NCI-H1048 (cell line): ENCODE data around the gene TMCC1.
"Not testable (repeated sequence)": the region's sequence is repeated elsewhere in the genome, so short reads cannot be mapped to it uniquely, and the experiment has no call there.

Source experiments
- DNase-seq: peaks from one replicate; lab custom pipeline; 2025; lab: John Stamatoyannopoulos, UW

Gene TMCC1

DNA sequence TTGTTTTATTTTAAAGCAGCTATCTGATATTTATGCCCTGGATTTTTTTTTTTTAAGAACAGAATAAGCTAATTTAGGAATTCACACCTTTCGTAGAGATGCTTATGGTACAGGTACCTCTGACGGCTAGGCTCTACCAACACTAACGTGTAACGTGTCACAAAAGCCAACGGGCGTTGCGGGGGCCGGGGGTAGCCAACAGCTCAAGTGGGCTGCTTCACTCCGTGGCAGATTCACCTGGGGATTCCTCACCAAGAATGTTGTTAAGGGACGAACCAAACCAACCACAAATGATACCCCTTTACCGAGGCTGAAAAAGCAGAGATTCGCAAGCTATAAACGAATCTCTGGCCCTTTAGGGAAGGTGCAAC, 1.0 kb downstream of the TMCC1 start:
- no peak for DNase-seq

DNA sequence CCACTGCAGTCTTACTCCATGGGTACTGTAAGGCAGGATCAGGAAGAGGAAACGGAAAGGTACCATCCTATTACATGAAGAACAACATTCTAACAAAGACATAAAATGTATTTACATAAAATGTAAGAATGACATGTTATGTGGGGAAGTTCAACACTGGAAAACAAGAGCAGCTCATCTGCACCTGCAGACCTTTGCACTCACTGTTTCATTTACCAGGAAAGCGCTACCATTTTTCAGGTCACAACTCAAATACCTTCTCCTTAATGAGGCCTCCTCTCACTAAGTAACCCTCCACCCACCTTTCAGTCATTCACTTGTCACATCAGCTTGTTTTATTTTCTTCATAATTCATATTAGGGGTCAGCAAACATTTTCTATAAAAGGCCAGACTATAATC, 2.6 kb downstream of the TMCC1 start:
- DNase-seq = no peak

DNA sequence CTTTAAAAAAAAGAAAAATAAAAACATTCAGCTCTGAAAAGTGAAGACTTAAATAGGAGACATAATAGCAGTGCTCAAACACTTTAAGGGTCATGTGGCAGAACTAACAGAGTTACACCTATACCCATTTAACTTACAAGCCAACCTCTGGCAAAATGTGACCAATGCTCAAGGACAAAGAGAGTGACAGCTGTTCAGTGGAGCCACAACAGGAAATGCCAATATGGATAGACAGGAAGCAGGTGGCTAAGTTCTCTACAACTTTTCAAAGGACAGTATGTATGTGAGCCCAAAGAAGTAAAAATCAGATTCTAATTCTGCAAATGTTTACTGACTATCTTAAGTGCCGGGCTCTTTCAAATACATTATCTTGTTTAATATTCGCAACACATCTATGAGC, 3.4 kb downstream of the TMCC1 start:
- no peak for DNase-seq

DNA sequence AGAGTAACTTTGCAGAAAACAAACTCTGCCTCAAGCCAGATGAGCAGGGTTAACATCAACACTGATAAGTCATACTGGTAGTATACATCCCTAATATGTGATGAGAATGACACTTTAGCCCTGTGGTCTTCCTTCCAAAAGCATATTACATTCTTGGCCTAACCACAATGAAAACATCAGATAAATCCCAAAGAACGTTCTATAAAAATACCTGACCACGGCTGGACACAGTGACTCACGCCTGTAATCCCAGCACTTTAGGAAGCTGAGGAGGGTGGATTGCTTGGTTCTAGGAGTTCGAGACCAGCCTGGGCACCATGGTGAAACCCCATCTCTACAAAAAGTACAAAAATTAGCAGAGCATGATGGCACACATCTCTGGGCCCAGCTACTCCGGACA, 4.7 kb downstream of the TMCC1 start:
- no peak for DNase-seq

DNA sequence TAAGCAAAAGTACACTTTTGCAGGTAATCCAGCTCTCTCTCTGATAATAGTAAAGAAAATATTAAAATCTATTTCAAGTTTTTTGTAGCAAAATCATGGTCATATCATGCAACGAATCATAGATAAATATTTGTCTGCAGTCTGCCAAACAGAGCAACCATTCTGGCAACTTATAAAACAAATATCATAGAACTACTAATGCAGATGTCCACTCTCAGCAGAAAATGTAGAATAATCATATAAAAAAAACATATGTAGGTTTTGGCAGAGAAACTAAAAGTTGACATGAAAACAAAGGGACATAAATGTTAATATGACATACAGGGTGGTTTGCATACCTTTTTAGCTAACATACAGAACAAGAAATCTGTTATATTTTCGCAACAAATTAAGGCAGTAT, 12.2 kb downstream of the TMCC1 start:
- DNase-seq = no peak

DNA sequence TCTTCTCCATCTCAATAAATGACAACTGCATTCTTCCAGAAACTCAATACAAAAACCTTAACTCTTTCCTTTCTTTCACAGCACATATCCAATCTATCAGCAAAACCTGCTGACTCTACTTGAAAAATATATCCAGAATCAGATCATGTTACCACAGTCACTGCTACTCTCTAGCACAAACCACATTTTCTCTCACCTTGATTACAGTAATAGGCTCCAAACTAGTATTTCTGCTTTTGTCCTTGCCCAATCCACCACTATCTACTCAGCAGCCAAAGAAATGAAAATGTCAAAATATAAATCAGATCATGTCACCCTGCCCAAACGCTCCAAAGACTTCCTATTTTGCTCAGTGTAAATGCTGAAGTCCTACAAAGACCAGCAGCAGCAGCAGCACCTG, 15.2 kb downstream of the TMCC1 start:
- DNase-seq = no peak

DNA sequence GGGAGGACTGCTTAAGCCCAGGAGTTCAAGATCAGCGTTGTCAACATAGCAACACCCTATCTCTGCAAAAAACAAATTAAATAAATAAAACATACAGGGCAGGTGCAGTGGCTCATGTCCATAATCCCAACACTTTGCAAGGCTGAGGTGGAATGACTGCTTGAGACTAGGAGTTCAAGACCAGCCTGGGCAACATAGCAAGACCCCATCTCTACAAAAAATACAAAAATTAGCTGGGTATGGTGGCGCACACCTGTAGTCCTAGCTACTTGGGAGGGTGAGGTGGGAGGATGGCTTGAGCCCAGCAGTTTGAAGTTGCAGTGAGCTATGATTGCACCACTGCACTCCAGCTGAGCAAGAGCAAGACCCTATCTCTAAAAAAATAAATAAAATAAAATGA, 19.0 kb downstream of the TMCC1 start:
- DNase-seq = not testable (repeated sequence)

DNA sequence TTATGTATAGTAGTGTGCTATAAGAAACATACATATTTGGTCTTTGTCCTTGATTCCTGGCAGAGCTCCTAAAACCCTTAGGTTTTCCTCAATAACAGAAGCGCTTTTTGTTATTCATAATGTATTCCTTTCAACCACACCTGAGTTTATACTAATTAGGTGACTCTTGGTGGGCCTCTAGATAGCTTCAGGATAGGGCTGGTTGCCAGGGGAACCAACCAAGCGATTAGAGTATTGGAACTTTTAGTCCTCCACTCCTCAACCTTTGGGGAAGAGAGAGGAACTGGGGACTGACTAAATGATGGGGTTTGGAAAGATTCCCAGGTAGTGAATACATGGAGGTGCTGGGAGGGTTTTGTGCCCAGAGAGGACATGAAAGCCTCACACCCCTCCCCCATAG, 24.6 kb downstream of the TMCC1 start:
- no peak for DNase-seq

DNA sequence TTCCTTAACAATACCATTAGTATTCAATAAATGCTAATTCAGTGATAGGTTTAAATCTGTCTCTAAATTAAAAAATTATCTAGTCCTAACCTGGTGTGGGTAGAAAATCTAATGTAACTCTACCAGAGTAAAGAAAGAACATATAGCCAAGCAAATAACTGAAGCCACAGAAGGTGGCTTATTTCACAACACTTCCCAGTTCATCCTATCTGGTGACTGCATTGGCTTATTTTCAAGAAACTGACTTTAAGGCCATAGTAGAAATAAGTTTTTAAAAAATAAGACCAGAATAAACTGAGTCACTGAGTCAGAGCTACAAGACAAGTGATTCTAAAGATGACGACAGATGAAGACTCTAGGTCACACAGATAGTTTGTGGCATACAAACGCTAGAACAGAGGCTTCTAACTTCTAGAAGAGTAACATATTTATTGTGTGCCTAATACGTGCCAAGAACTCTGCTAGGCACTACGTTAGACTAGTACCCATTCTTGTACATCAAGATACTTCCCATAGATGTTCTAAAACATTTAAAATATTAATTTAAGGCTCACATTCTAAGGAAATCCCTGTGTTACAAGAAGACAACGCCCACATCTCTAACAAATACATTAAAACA, 25.9 kb downstream of the TMCC1 start:
- DNase-seq = no peak

DNA sequence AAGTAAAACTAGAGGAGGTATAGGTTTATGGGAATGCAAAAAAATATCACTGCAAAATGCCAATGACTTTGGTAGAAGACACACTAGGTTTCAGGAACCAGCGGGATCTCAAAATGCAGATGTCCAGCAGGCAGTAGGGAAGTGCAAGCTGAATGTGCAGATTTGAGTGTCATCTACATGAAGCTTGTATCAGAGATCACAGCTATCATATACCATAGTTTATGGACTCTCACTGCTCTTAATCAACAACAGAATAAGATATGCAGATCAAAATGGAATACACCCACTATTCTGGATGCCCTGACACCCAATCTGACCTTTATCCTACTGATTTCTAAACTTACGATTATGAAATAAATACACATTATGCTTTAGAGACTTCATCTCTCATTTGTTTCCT, 27.7 kb downstream of the TMCC1 start:
- DNase-seq = no peak

DNA sequence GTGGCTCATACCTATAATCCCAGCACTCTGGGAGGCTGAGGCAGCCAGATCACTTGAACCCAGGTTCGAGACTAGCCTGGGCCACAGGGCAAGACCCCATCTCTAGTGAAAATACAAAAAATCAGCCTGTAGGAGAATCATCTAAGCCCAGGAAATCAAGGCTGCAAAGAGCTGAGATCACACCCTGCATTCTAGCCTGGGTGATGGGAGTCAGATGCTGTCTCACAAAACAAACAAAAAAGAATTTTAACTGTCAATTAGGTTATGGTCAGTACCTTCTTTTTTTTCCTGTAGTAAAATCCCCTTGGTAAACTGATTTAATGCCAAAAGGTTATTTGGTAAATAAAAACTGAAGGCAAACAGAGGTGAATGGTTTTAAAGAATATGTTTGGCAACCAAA, 29.0 kb downstream of the TMCC1 start:
- no peak for DNase-seq

DNA sequence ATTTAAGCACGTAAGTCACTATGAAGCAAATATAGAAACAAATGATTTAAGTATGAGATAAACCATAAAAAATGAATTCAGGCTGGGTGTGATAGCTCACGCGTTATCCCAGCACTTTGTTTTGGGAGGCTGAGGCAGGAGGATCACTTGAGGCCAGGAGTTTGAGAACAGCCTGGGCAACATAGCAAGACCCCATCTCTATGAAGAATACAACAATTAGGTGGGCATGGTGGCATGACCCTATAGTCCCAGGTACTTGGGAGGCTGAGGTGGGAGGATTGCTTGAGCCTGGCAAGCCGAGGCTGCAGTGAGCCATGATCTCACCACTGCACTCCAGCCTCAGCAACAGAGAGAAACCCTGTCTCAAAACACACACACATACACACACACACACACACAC, 34.2 kb downstream of the TMCC1 start:
- no peak for DNase-seq

DNA sequence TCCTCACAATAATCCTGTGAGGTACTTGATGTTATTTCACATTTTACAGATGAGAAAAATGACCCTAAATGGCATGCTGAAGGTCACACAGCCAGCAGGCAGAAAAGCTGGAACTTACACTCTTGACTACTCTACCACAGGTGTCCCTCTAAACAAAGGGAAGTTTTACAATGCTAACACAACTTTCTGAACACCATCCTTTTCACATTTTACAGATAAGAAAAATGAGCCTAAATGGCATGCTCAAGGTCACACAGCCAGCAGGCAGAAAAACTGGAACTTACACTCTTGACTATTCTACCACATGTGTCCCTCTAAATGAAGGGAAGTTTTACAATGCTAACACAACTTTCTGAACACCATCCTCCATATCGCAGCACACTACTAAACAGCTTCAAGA, 35.6 kb downstream of the TMCC1 start:
- DNase-seq = no peak

DNA sequence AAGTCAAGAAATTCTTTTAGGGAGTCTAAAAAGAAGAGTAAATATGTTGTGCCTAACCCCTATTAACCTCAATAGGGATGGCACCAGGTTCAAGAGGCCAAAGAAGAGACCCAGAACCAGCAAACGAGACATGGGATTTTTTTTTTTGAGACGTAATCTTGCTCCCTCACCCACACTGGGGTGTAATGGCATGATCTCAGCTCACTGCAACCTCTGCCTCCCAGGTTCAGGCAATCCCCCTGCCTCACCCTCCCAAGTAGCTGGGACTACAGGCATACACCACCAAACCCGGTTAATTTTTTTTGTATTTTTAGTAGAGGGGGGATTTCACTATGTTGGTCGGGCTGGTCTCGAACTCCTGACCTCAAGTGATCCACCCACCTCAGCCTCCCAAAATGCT, 36.7 kb downstream of the TMCC1 start:
- not testable (repeated sequence) for DNase-seq

DNA sequence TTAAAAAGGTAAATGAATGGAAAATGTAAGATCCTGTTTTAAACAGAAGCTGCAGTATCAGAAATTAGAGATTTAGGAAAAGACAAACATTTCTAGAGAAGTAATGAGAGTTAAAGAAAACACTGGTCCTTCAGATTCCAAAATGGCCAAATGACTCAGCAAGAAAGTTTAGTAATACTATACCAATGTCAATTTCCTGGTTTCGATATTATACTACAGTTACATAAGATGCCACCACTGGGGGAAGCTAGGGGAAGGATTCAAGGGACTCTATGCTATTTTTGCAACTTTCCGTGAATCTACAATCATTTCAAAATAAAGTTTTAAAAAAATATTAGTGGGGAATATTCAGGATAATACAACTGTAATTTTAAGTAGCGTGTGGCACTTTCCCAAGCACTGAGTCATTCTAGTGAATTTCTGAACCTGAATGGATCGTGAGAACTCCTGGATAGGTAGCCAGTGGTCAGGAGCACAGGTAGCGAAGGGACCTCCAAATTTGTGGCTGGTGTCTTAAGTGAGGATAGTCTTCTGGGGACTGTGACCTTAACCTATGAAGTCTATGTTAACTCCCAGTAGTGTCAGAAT, 37.6 kb downstream of the TMCC1 start:
- DNase-seq = no peak

DNA sequence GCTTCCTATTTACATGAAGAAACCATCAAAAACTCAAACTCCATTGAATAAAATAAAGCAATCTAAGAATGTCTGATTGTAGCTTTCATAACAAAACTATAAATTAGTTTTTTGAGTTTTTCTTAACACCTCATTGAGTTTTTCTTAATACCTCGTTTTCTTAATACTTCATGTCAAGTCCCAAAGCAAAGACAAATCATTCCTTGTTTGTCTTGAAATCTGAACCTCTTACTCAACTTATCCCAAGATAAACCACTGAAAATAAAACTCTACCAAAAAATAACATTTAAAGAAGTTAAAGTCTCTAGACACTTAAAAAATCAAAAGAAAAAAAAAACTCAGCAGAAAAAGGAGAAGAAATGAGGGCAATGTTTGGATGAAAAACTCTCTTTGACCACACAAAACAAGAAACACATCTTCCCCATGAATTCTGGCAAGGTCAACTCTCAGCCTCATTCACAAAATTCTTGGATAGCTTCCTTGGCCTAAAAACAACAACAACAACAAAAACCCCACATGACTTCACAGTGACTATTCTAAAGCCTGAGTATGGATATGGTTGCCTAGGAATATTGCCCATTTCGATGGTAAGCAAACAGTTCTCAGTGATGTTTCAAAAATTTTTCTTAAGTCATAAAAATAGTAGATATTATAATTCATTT, 38.2 kb downstream of the TMCC1 start:
- no peak for DNase-seq

DNA sequence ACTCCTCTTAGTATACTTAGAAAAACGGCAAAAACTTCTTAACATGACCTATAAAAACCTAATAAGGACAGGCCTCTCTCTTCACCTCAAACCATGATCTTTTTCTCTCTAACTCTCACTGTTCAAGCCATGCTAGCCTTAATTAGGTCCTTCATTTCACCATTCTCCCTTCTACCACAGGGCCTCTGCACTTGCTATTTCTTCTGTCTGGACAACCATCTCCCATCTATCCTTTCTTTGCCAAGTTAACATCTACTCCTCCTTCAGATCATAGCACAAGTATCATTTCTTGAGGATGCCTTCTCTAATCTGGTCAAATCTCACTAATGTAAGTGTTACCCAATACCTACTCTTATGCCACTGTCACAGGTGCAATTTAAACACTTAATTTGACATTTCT, 39.1 kb downstream of the TMCC1 start:
- DNase-seq = no peak

DNA sequence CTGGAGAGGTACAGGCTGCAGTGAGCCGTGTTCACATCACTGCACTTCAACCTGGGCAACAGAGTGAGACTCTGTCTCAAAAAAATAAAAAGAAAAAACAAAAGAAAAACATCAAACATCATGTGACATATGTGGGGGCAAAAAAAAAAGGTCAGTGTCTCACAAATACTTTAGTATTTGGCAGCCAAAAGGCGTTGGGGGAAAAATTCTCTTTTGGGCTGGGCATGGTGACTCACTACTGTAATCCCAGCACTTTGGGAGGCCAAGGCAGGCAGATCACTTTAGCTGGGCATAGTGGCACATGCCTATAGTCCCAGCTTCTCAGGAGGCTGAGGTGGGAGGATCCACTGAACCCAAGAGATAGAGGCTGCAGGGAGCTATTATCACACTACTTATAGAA, 47.6 kb downstream of the TMCC1 start:
- DNase-seq = no peak

DNA sequence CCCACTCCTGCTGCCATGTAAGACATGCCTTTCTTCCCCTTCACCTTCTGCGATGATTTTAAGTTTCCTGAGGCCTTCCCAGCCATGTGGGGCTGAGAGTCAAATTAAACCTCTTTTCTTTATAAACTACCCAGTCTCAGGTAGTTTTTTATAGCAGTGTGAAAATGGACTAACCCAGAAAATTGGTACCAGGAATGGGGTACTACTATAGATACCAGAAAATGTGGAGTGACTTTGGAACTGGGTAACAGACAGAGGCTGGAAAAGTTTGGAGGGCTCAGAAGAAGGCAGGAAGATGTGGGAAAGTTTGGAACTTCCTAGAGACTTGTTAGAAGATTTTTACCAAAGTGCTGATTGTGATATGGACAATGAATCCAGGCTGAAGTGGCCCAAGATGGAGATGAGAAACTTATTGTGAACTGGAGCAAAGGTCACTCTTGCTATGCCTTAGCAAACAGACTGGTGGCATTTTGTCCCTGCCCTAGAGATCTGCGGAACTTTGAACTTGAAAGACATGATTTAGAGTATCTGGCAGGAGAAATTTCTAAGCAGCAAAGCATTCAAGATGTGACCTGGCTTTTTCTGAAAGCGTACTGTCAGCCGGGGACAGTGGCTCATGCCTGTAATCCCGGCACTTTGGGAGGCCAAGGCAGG, 52.7 kb downstream of the TMCC1 start:
- DNase-seq = no peak

DNA sequence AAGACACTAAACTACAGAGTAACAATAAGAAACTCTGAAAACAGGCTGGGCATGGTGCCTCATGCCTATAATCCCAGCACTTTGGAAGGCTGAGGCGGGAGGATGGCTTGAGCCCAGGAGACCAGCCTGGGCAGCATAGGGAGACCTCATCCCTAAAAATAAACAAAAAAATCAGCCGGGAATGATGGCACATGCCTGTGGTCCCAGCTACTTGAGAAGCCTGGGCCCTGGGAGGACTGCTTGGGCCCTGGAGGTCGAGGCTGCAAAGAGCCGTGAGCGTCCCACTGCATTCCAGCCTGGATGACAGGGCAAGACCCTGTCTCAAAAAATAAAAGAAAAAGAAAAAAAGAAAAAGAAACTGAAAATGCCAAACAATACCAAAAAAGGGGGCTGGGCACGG, 55.4 kb downstream of the TMCC1 start:
- no peak for DNase-seq

DNA sequence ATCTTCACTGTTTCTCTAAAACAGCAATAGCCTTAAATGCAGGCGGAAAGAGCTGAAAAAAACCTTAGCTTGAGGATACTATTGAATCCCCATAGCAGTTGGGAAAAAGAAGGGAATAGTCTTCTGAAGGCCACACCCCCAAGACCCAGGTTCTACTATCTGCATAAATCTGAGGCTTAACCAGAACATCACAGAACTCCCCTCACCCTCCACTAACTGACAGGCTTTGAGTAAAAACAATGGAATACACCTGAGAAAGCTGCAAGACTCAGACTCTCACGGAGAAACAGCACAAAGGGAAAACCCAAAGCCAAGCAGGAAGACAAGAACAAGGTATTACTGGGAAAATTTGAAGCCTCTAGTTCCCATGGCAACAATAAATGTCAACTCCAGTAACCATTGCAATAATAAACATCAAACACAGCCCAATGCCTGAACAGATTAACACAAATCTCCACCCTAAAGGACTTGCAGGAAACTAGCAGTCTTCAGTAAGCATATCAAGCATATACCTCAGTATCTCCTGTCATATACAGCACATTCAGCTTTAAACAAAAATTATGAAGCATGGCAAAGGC, 56.4 kb downstream of the TMCC1 start:
- no peak for DNase-seq

DNA sequence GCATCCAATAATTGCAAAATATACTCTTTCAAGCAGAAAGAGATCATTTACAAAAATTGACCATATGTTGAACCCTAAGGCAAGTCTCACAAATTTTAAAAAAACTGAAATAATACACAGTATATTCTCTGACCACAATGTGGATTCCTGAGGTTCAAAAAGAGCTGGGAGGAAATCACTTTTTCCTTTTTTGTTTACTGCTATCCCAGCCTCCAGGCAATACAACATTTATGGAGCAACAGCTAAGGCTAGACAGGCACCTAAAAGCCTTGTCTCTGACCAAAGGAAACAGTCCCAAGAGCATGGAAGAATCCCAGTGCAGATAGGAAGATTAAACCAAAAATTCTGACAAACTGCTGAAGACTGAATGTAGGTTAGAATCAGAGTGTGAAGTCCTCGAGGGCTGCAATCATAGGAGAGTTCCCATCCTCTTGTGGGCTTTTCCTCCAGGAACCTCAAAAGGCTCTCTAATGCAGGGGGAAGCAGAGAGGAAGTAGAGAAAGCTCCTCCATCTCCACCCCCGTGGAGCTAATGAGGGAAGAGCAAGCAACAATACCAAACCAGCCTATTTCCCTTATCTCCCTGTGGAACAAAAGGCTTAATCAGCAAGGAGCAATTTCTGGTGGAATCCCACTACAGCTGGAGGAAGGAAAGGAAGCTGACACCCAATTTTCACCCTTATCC, 57.0 kb downstream of the TMCC1 start:
- no peak for DNase-seq

DNA sequence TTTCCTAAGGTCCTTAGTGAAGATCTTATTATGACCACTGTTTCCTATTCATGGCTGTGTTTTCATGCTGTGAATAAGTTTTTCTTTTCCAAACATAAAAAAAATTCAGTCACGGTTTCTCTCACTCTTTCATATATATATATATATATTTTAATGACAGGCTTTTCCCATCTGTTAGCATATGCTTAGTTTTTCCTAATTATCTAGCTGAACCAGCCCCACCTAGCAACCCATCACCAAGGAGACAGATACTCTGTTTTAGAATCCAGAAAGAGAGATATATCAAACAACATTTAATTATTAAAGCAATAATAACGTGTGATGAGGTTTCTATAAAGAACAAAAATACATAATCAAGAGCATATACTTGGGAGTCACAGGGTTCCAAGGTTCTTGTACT, 58.3 kb downstream of the TMCC1 start:
- DNase-seq = no peak
